Testis (tissue), 3 donors: ENCODE measurements around the gene CLIP2. TPM values are rescaled to one million over a fixed set of nuclear protein-coding genes. Genes with fewer than 3 reads are reported as not detected.
"Not testable (repeated sequence)": the region's sequence is repeated elsewhere in the genome, so short reads cannot be mapped to it uniquely, and the experiment has no call there.

Experiments used
- DNase-seq: peaks from one replicate; pipeline ENCODE4 v3.0.0-alpha.2; 2019
- H3K27ac ChIP-seq, 2 donors: fragments of 200-600 bp; sonication (generic); one replicate each; pipeline ENCODE4 v1.5.1; 2019
- H3K27me3 ChIP-seq: fragments of 200-600 bp; sonication (generic); one replicate; pipeline ENCODE4 v1.5.1; 2019
- H3K36me3 ChIP-seq: fragments of 200-600 bp; sonication (generic); one replicate; pipeline ENCODE4 v1.5.1; 2017; ENCODE audit warnings: low read depth; ENCODE audit errors: missing control alignments
- H3K4me1 ChIP-seq: fragments of 200-600 bp; sonication (generic); one replicate; pipeline ENCODE4 v1.5.1; 2019
- H3K4me3 ChIP-seq, 2 donors: fragments of 200-600 bp; sonication (generic); one replicate each; pipeline ENCODE4 v1.5.1; 2017 to 2019
- H3K9me3 ChIP-seq: fragments of 200-600 bp; sonication (generic); one replicate; pipeline ENCODE4 v1.5.1; 2017
- CTCF ChIP-seq, 3 experiments: fragments of 450-650 bp in 2 of 3; fragments of 200-600 bp in 1 of 3; sonication (generic) in 1 of 3; IDR thresholded peaks; one replicate each; pipeline ENCODE4 v1.5.1; 2016 to 2019; ENCODE audit warnings: antibody characterized with exemption in 3 of 3, mild to moderate bottlenecking in 2 of 3, moderate library complexity in 1 of 3
- POLR2A ChIP-seq: fragments of 450-650 bp; IDR thresholded peaks from one replicate; pipeline ENCODE4 v1.6.1; 2017; ENCODE audit warnings: antibody characterized with exemption, mild to moderate bottlenecking, moderate library complexity
- WGBS, 2 donors: methylation state at CpG; one replicate each; pipeline ENCODE4 v1.1.5; 2018; 5-methylcytosine and 5-hydroxymethylcytosine counted together
- intact Hi-C: fragments of 100-400 bp; cut with DNase I; formaldehyde crosslinking; loops from one replicate; pipeline ENCODE4 v1.15.1; 2023; ENCODE audit warnings: low total_unique reads
- polyA plus RNA-seq: library from polyadenylated mRNA; stranded (reverse); fragments of 350-450 nt; fragmentation: Illumina TruSeq; extraction: RNeasy Lipid Tissue Mini Kit (QIAGEN cat#74804); gene quantifications from one replicate; pipeline ENCODE4 v1.2.3, GENCODE V29; 2014; ENCODE audit warnings: low read depth, low replicate concordance; ENCODE audit not compliant: insufficient read depth
- total RNA-seq, 2 donors: library from RNA; depleted of rRNA; stranded (reverse); fragments of >200 nt; gene quantifications; one replicate each; pipeline ENCODE4 v1.2.3, GENCODE V29; 2016

Gene CLIP2
- total and polyA plus RNA-seq, 3 donors from 2014 or later, result 8.5 to 19.8 (median 16.5) TPM

GRCh38 chr7:74252893-74253292, 36.3 kb upstream of the CLIP2 start:
- H3K9me3 ChIP-seq, result no peaks in the 10 kb centered on the region
- no peaks in the 10 kb centered on the region for H3K36me3 ChIP-seq
- no peaks in the 10 kb centered on the region for H3K27me3 ChIP-seq
- 86 to 92% methylated on average over 5 of the region's 5 CpGs for WGBS, 2 donors
- intact Hi-C loops, result no loop called here
- H3K4me3 ChIP-seq, result no peak overlapping the region
- TF ChIP-seq CTCF (IDR thresholded peaks at IDR 0.05) (no peak), POLR2A (no peak)
- DNase-seq, result no peak
- no peak overlapping the region for H3K27ac ChIP-seq
- H3K4me1 ChIP-seq, result peaks cover 7% of the 10 kb centered on the region

GRCh38 chr7:74253331-74253730, 35.9 kb upstream of the CLIP2 start:
- WGBS, 2 donors, result 63 to 74% methylated on average over 7 of the region's 7 CpGs
- no peak for DNase-seq
- intact Hi-C loops, result no loop called here
- no peak overlapping the region for H3K4me3 ChIP-seq
- H3K9me3 ChIP-seq, result no peaks in the 10 kb centered on the region
- no peaks in the 10 kb centered on the region for H3K27me3 ChIP-seq
- TF ChIP-seq POLR2A, result no peak
- TF ChIP-seq CTCF (IDR thresholded peaks at IDR 0.05), result no peak
- no peak overlapping the region for H3K27ac ChIP-seq
- peaks cover 7% of the 10 kb centered on the region for H3K4me1 ChIP-seq
- H3K36me3 ChIP-seq, result no peaks in the 10 kb centered on the region

- Histone ChIP-seq H3K9me3 (no peaks in the 10 kb centered on the region), H3K27me3 (no peaks in the 10 kb centered on the region), H3K4me3 (peak overlapping the region; percentile 93 to 97), H3K36me3 (no peaks in the 10 kb centered on the region), H3K4me1 (peaks cover 7% of the 10 kb centered on the region), H3K27ac (peak overlapping the region; percentile 94 to 97)
- WGBS, 2 donors, result 0% methylated on average over 10 of the region's 10 CpGs
- no peak for TF ChIP-seq POLR2A
- TF ChIP-seq CTCF (IDR thresholded peaks at IDR 0.05), result no peak
- DNase-seq, result no peak
- intact Hi-C loops, result no loop called here
Measured at GRCh38 chr7:74253835-74254128, 35.4 kb upstream of the CLIP2 start.

GRCh38 chr7:74254129-74254857, 34.9 kb upstream of the CLIP2 start, which contains the start of gene RFC2:
TSS of gene RFC2 (minus strand) at chr7:74254399. CDS start at chr7:74254383, 16 bp downstream.
- peak within 1 kb of the TSS; percentile 94 to 97 for H3K27ac ChIP-seq
- WGBS, 2 donors, result 1% methylated on average over 31 to 65 of the region's 75 CpGs
- H3K4me3 ChIP-seq, result peak within 1 kb of the TSS; percentile 93 to 97
- DNase-seq, result peak; percentile 97
- H3K9me3 ChIP-seq, result no peaks in the 10 kb centered on the region
- peak; percentile 14 to 75 (median 69) for TF ChIP-seq CTCF (IDR thresholded peaks at IDR 0.05)
- peak; percentile 21 for TF ChIP-seq POLR2A
- no peaks in the 10 kb centered on the region for H3K36me3 ChIP-seq
- H3K4me1 ChIP-seq, result peaks cover 7% of the 10 kb centered on the region
- intact Hi-C loops, result no loop called here
- H3K27me3 ChIP-seq, result no peaks in the 10 kb centered on the region

DNA sequence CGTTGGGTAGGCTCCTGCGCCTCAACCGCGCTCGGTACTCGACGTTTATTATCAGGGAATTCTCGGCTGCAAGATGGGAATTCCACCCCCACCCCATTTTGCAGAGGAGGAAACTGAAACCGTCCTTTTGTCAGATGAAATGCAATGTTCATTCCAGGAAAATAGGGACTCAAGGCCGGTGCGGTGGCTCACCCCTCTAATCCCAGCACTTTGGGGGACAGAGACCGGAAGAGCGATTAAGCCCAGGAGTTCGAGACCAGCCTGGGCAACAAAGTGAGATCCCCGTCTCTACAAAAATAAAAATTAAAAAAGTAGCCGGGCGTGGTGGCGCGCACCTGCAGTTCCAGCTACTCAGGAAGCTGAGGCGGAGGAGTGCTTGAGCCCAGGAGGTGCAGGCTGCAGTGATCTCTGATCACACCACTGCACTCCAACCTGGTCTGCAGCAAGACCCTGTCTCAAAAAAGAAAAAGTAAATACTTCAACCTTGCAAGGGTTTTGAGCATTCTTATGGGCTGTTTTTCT, 34.3 kb upstream of the CLIP2 start:
- Histone ChIP-seq H3K9me3 (no peaks in the 10 kb centered on the region), H3K4me3 (peak overlapping the region; percentile 93 to 97), H3K27me3 (no peaks in the 10 kb centered on the region), H3K27ac (peak overlapping the region; percentile 94 to 97), H3K4me1 (peaks cover 7% of the 10 kb centered on the region), H3K36me3 (no peaks in the 10 kb centered on the region)
- 13 to 22% methylated on average over 16 to 20 of the region's 20 CpGs for WGBS, 2 donors
- intact Hi-C loops, result no loop called here
- DNase-seq, result no peak
- TF ChIP-seq POLR2A (no peak), CTCF (IDR thresholded peaks at IDR 0.05) (no peak)

DNA sequence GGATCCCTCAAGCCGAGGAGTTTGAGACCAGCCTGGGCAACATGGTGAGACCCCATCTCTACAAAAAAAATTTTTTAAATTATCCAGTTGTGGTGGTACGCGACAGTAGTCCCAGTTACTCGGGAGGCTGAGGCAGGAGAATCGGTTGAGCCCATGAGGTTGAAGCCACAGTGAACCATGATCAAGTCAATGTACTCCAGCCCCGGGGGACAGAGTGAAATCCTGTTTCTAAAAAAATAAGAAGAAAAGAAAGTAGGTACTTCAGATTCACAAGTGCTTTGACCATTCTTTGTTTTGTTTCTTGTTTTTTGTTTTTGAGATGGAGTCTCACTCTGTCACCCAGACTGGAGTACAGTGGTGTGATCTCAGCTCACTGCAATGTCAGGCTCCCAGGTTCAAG, 33.7 kb upstream of the CLIP2 start:
- H3K4me3 ChIP-seq, H3K27me3 ChIP-seq, H3K9me3 ChIP-seq, H3K4me1 ChIP-seq, intact Hi-C loops, H3K36me3 ChIP-seq, DNase-seq: not testable (repeated sequence)
- peak overlapping the region in 1 of 2 donors; percentile 94 for H3K27ac ChIP-seq
- 72 to 80% methylated on average over 6 of the region's 6 CpGs for WGBS, 2 donors
